WTC11 (cell line): ENCODE results near the gene CASR. TPM values are rescaled to one million over a fixed set of nuclear protein-coding genes. Genes with fewer than 3 reads are reported as not detected.

Source experiments
- ATAC-seq: fragments of 200-7000 bp; cut with Tn5 transposase; 2 replicates; pipeline ENCODE4 v1.10.0; 2021; ENCODE audit warnings: mild to moderate bottlenecking, moderate library complexity
- CTCF ChIA-PET: fragments of 300-600 bp; sonication (Branson Sonifier 250); formaldehyde crosslinking; loops from one replicate; lab custom pipeline; 2021; ENCODE audit warnings: antibody characterized with exemption; lab: Charles Lee
- POLR2A ChIA-PET: fragments of 350-600 bp; sonication (Branson Sonifier 250); formaldehyde crosslinking; loops from one replicate; lab custom pipeline; 2021; ENCODE audit warnings: antibody characterized with exemption; lab: Charles Lee
- DNase-seq: peaks from one replicate; pipeline ENCODE4 v3.0.0; 2021; ENCODE audit warnings: low spot score
- H3K27ac Mint-ChIP-seq: 2 replicates; pipeline ENCODE4 v1.8.0; 2021; ENCODE audit warnings: mixed read lengths
- H3K27me3 Mint-ChIP-seq: 2 replicates; pipeline ENCODE4 v1.8.0; 2021; ENCODE audit warnings: low read depth, mild to moderate bottlenecking, moderate library complexity, mixed read lengths
- H3K36me3 Mint-ChIP-seq: 2 replicates; pipeline ENCODE4 v1.8.0; 2021; ENCODE audit warnings: mixed read lengths
- H3K4me1 Mint-ChIP-seq: 2 replicates; pipeline ENCODE4 v1.8.0; 2022; ENCODE audit warnings: mixed read lengths
- H3K4me3 Mint-ChIP-seq: 2 replicates; pipeline ENCODE4 v1.8.0; 2021; ENCODE audit warnings: mild to moderate bottlenecking, moderate library complexity, mixed read lengths
- H3K9me3 Mint-ChIP-seq: 2 replicates; pipeline ENCODE4 v1.8.0; 2021; ENCODE audit warnings: mixed read lengths
- ESRRA ChIP-seq: sonication (generic); formaldehyde crosslinking; IDR thresholded peaks from 2 replicates; pipeline ENCODE4 v1.8.1; 2022; ENCODE audit warnings: mild to moderate bottlenecking, missing genetic modification reagents, borderline replicate concordance
- HMGA2 ChIP-seq: fragments of 250-450 bp; sonication (Bioruptor Pico); IDR thresholded peaks from 2 replicates; pipeline ENCODE4 v1.4.0; 2021; ENCODE audit warnings: mild to moderate bottlenecking, moderate library complexity
- JAZF1 ChIP-seq: fragments of 250-450 bp; sonication (Bioruptor Pico); IDR thresholded peaks from 2 replicates; pipeline ENCODE4 v1.9.0; 2021; ENCODE audit warnings: moderate library complexity, mild to moderate bottlenecking, inconsistent platforms
- KAT7 ChIP-seq: sonication (generic); formaldehyde crosslinking; IDR thresholded peaks from 2 replicates; pipeline ENCODE4 v1.8.1; 2023; ENCODE audit warnings: missing genetic modification reagents, mild to moderate bottlenecking, borderline replicate concordance
- MXD4 ChIP-seq: fragments of 250-450 bp; sonication (Bioruptor Pico); IDR thresholded peaks from 2 replicates; pipeline ENCODE4 v1.8.0; 2021; ENCODE audit warnings: mild to moderate bottlenecking, moderate library complexity, borderline replicate concordance
- NFATC4 ChIP-seq: fragments of 250-450 bp; sonication (Bioruptor Pico); IDR thresholded peaks from 2 replicates; pipeline ENCODE4 v1.9.0; 2021; ENCODE audit warnings: mild to moderate bottlenecking
- PRRX2 ChIP-seq: fragments of 250-450 bp; sonication (Bioruptor Pico); IDR thresholded peaks from 2 replicates; pipeline ENCODE4 v1.8.0; 2021; ENCODE audit warnings: mild to moderate bottlenecking
- RELA ChIP-seq: sonication (generic); formaldehyde crosslinking; IDR thresholded peaks from 2 replicates; pipeline ENCODE4 v1.8.1; 2022; ENCODE audit warnings: missing genetic modification reagents, mild to moderate bottlenecking, borderline replicate concordance
- SMAD3 ChIP-seq: sonication (generic); formaldehyde crosslinking; IDR thresholded peaks from 2 replicates; pipeline ENCODE4 v1.8.0; 2022; ENCODE audit warnings: missing genetic modification reagents, mild to moderate bottlenecking, borderline replicate concordance
- SOX15 ChIP-seq: fragments of 250-450 bp; sonication (Bioruptor Pico); IDR thresholded peaks from 2 replicates; pipeline ENCODE4 v1.9.0; 2021; ENCODE audit warnings: mild to moderate bottlenecking
- TP53 ChIP-seq: sonication (generic); formaldehyde crosslinking; IDR thresholded peaks from 2 replicates; pipeline ENCODE4 v1.8.1; 2023; ENCODE audit warnings: mild to moderate bottlenecking, missing genetic modification reagents
- ZNF121 ChIP-seq: sonication (generic); formaldehyde crosslinking; IDR thresholded peaks from 2 replicates; pipeline ENCODE4 v1.8.0; 2023; ENCODE audit warnings: missing genetic modification reagents
- ZNF138 ChIP-seq: sonication (generic); formaldehyde crosslinking; conservative IDR thresholded peaks from 2 replicates; pipeline ENCODE4 v1.8.1; 2022; ENCODE audit warnings: mild to moderate bottlenecking, moderate library complexity, missing genetic modification reagents
- ZNF263 ChIP-seq: sonication (generic); formaldehyde crosslinking; IDR thresholded peaks from 2 replicates; pipeline ENCODE4 v1.8.1; 2022; ENCODE audit warnings: low read depth, mild to moderate bottlenecking, moderate library complexity, missing genetic modification reagents
- ZNF671 ChIP-seq: fragments of 250-450 bp; sonication (Bioruptor Pico); IDR thresholded peaks from 2 replicates; pipeline ENCODE4 v1.8.0; 2021; ENCODE audit warnings: mild to moderate bottlenecking
- total RNA-seq: library from RNA; stranded (reverse); gene quantifications from 3 replicates; pipeline ENCODE4 v1.2.3, GENCODE V29; 2021
- TF ChIP-seq, protein P1 (sequence below): sonication (generic); formaldehyde crosslinking; IDR thresholded peaks from 2 replicates; pipeline ENCODE4 v1.8.0; 2022; ENCODE audit warnings: missing genetic modification reagents
- TF ChIP-seq, protein P2 (sequence below): sonication (generic); formaldehyde crosslinking; IDR thresholded peaks from 2 replicates; pipeline ENCODE4 v1.8.0; 2022; ENCODE audit warnings: mild to moderate bottlenecking, missing genetic modification reagents
- TF ChIP-seq, protein P3 (sequence below): fragments of 250-450 bp; sonication (Bioruptor Pico); IDR thresholded peaks from 2 replicates; pipeline ENCODE4 v1.9.0; 2021; ENCODE audit warnings: moderate library complexity, mild to moderate bottlenecking, inconsistent platforms, borderline replicate concordance
- TF ChIP-seq, protein P4 (sequence below): sonication (generic); formaldehyde crosslinking; IDR thresholded peaks from 2 replicates; pipeline ENCODE4 v1.8.1; 2022; ENCODE audit warnings: mild to moderate bottlenecking, missing genetic modification reagents, moderate library complexity, borderline replicate concordance
- TF ChIP-seq, protein P5 (sequence below): sonication (generic); formaldehyde crosslinking; IDR thresholded peaks from 2 replicates; pipeline ENCODE4 v1.8.1; 2022; ENCODE audit warnings: mild to moderate bottlenecking, moderate library complexity, missing genetic modification reagents
- TF ChIP-seq, protein P6 (sequence below): sonication (generic); formaldehyde crosslinking; IDR thresholded peaks from 2 replicates; pipeline ENCODE4 v1.8.1; 2022; ENCODE audit warnings: low read depth, mild to moderate bottlenecking, moderate library complexity, missing genetic modification reagents, borderline replicate concordance
- TF ChIP-seq, protein P7 (sequence below): sonication (generic); formaldehyde crosslinking; IDR thresholded peaks from 2 replicates; pipeline ENCODE4 v1.8.1; 2022; ENCODE audit warnings: missing genetic modification reagents, borderline replicate concordance
- TF ChIP-seq, protein P8 (sequence below): sonication (generic); formaldehyde crosslinking; IDR thresholded peaks from 2 replicates; pipeline ENCODE4 v1.8.1; 2023; ENCODE audit warnings: mild to moderate bottlenecking, moderate library complexity, missing genetic modification reagents

Gene CASR
- total RNA-seq, 1 experiment from 2014 or later = 0.24 TPM

DNA sequence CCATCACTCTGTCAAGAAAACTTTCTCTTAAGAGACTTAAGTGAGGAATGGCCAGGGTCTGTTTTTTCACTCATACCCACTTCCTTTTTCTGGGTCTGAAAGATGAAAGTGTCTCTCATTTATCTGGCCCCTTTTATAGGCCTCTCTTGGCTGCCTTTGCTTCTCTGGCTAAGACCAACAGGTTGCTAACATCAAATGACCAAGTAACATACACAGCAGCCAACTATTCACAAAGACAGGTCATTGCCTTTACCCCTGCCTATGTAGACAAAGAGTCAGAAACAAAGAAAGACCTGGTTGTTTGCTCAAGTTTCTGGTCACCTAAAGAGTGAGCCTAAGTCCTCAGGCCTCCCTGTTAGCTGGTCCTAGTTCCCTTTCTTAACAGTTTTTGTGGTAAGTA, 117.6 kb downstream of the CASR start:
- H3K9me3 Mint-ChIP-seq = 0 out of 2 replicates have a peak, but pooled peaks cover 3% of the 10 kb centered on the region
- no peaks in the 10 kb centered on the region for H3K36me3 Mint-ChIP-seq
- ATAC-seq = no peak
- no peak overlapping the region for H3K27ac Mint-ChIP-seq
- ChIA-PET CTCF (interaction anchor here (1.7 kb wide), 1 partner anchor 14 kb away, joined by 11 read pairs; no protein-coding TSS in a partner anchor), POLR2A (no interaction called here)
- no peaks in the 10 kb centered on the region for H3K4me1 Mint-ChIP-seq
- DNase-seq = no peak
- TF ChIP-seq SOX15 = no peak
- no peak for TF ChIP-seq NFATC4
- no peak for TF ChIP-seq ESRRA (CRISPR knock-in tag)
- TF ChIP-seq, protein P1, sequence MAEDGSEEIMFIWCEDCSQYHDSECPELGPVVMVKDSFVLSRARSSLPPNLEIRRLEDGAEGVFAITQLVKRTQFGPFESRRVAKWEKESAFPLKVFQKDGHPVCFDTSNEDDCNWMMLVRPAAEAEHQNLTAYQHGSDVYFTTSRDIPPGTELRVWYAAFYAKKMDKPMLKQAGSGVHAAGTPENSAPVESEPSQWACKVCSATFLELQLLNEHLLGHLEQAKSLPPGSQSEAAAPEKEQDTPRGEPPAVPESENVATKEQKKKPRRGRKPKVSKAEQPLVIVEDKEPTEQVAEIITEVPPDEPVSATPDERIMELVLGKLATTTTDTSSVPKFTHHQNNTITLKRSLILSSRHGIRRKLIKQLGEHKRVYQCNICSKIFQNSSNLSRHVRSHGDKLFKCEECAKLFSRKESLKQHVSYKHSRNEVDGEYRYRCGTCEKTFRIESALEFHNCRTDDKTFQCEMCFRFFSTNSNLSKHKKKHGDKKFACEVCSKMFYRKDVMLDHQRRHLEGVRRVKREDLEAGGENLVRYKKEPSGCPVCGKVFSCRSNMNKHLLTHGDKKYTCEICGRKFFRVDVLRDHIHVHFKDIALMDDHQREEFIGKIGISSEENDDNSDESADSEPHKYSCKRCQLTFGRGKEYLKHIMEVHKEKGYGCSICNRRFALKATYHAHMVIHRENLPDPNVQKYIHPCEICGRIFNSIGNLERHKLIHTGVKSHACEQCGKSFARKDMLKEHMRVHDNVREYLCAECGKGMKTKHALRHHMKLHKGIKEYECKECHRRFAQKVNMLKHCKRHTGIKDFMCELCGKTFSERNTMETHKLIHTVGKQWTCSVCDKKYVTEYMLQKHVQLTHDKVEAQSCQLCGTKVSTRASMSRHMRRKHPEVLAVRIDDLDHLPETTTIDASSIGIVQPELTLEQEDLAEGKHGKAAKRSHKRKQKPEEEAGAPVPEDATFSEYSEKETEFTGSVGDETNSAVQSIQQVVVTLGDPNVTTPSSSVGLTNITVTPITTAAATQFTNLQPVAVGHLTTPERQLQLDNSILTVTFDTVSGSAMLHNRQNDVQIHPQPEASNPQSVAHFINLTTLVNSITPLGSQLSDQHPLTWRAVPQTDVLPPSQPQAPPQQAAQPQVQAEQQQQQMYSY (CRISPR knock-in tag) = no peak
- TF ChIP-seq, protein P2, sequence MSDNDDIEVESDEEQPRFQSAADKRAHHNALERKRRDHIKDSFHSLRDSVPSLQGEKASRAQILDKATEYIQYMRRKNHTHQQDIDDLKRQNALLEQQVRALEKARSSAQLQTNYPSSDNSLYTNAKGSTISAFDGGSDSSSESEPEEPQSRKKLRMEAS (CRISPR knock-in tag) = no peak
- TF ChIP-seq, protein P3, sequence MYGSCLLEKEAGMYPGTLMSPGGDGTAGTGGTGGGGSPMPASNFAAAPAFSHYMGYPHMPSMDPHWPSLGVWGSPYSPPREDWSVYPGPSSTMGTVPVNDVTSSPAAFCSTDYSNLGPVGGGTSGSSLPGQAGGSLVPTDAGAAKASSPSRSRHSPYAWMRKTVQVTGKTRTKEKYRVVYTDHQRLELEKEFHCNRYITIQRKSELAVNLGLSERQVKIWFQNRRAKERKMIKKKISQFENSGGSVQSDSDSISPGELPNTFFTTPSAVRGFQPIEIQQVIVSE (CRISPR knock-in tag) = no peak
- TF ChIP-seq, protein P4, sequence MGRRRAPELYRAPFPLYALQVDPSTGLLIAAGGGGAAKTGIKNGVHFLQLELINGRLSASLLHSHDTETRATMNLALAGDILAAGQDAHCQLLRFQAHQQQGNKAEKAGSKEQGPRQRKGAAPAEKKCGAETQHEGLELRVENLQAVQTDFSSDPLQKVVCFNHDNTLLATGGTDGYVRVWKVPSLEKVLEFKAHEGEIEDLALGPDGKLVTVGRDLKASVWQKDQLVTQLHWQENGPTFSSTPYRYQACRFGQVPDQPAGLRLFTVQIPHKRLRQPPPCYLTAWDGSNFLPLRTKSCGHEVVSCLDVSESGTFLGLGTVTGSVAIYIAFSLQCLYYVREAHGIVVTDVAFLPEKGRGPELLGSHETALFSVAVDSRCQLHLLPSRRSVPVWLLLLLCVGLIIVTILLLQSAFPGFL (CRISPR knock-in tag) = no peak
- TF ChIP-seq, protein P5, sequence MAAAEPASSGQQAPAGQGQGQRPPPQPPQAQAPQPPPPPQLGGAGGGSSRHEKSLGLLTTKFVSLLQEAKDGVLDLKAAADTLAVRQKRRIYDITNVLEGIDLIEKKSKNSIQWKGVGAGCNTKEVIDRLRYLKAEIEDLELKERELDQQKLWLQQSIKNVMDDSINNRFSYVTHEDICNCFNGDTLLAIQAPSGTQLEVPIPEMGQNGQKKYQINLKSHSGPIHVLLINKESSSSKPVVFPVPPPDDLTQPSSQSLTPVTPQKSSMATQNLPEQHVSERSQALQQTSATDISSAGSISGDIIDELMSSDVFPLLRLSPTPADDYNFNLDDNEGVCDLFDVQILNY (CRISPR knock-in tag) = no peak
- no peak for TF ChIP-seq ZNF121 (CRISPR knock-in tag)
- no peak for TF ChIP-seq ZNF138 (CRISPR knock-in tag)
- TF ChIP-seq, protein P6, sequence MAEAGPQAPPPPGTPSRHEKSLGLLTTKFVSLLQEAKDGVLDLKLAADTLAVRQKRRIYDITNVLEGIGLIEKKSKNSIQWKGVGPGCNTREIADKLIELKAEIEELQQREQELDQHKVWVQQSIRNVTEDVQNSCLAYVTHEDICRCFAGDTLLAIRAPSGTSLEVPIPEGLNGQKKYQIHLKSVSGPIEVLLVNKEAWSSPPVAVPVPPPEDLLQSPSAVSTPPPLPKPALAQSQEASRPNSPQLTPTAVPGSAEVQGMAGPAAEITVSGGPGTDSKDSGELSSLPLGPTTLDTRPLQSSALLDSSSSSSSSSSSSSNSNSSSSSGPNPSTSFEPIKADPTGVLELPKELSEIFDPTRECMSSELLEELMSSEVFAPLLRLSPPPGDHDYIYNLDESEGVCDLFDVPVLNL (CRISPR knock-in tag) = no peak
- no peak for TF ChIP-seq ZNF263
- no peak overlapping the region for H3K4me3 Mint-ChIP-seq
- no peaks in the 10 kb centered on the region for H3K27me3 Mint-ChIP-seq

DNA sequence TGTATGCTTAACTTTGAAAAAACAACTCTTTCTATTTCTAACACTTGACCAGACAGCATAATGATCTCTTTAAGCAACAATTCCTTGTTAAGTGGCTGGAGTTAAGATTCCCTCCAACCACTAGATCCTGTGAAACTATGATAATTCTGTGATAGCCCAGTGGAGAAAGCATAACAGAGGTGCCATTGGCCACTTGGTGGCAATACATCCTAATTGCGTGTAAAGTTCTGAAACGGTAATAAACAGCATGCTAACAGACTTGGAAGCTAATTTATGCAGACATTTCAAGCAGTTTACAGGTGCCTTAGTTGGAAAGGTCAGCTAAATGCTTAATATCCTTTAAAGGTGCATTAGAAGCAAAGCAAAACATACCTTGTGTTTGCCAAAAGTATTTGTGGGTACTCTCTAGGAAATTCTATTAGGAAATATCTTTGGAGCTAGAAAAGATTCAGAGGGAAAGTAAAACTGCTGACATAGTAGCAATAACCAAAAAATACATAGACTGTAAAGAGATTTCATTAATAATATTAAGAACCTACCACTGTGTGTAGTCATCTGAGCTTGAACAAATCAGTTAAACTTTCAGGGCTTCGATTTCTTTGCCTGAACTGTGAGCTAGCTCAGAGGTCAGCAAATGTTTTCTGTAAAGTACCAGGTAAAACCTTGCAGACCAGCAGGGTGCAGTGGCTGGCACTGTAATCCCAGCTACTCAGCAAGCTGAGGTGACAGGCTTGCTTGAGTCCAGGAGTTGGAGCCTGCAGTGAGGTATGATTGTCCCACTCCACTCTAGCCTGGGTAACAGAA, 122.6 kb downstream of the CASR start:
- Mint-ChIP-seq H3K4me3 (no peak overlapping the region), H3K36me3 (no peaks in the 10 kb centered on the region), H3K9me3 (no peaks in the 10 kb centered on the region), H3K27ac (no peak overlapping the region), H3K4me1 (no peaks in the 10 kb centered on the region), H3K27me3 (no peaks in the 10 kb centered on the region)
- ATAC-seq = peak; percentile 87
- peak; percentile 30 for DNase-seq
- POLR2A ChIA-PET = no interaction called here
- CTCF ChIA-PET = interaction anchor here (0.7 to 2.3 kb wide), 21 partner anchors 9 to 373 kb away, joined by 3 to 37 read pairs (median 4); partner anchors contain the start of genes CASR, FAM162A and MIX23
- TF ChIP-seq KAT7 (CRISPR knock-in tag) = no peak
- no peak for TF ChIP-seq SMAD3 (CRISPR knock-in tag)
- TF ChIP-seq TP53 (CRISPR knock-in tag) = no peak
- no peak for TF ChIP-seq RELA (CRISPR knock-in tag)
- TF ChIP-seq, protein P7, sequence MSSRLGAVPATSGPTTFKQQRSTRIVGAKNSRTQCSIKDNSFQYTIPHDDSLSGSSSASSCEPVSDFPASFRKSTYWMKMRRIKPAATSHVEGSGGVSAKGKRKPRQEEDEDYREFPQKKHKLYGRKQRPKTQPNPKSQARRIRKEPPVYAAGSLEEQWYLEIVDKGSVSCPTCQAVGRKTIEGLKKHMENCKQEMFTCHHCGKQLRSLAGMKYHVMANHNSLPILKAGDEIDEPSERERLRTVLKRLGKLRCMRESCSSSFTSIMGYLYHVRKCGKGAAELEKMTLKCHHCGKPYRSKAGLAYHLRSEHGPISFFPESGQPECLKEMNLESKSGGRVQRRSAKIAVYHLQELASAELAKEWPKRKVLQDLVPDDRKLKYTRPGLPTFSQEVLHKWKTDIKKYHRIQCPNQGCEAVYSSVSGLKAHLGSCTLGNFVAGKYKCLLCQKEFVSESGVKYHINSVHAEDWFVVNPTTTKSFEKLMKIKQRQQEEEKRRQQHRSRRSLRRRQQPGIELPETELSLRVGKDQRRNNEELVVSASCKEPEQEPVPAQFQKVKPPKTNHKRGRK = no peak
- no peak for TF ChIP-seq MXD4 (CRISPR knock-in tag)
- TF ChIP-seq PRRX2 (CRISPR knock-in tag) = no peak
- TF ChIP-seq HMGA2 (CRISPR knock-in tag) = no peak
- no peak for TF ChIP-seq NFATC4
- TF ChIP-seq, protein P8, sequence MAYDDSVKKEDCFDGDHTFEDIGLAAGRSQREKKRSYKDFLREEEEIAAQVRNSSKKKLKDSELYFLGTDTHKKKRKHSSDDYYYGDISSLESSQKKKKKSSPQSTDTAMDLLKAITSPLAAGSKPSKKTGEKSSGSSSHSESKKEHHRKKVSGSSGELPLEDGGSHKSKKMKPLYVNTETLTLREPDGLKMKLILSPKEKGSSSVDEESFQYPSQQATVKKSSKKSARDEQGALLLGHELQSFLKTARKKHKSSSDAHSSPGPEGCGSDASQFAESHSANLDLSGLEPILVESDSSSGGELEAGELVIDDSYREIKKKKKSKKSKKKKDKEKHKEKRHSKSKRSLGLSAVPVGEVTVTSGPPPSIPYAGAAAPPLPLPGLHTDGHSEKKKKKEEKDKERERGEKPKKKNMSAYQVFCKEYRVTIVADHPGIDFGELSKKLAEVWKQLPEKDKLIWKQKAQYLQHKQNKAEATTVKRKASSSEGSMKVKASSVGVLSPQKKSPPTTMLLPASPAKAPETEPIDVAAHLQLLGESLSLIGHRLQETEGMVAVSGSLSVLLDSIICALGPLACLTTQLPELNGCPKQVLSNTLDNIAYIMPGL = no peak
- no peak for TF ChIP-seq ZNF671 (CRISPR knock-in tag)
- TF ChIP-seq JAZF1 (CRISPR knock-in tag) = no peak
